ENCODE results near the gene ABCB7. TPM values are rescaled to one million over a fixed set of nuclear protein-coding genes. Genes with fewer than 3 reads are reported as not detected.
"Not testable (repeated sequence)": the region's sequence is repeated elsewhere in the genome, so short reads cannot be mapped to it uniquely, and the experiment has no call there.

Gene ABCB7
- total RNA-seq, 1 experiment from 2014 or later: 19.1 TPM

DNA sequence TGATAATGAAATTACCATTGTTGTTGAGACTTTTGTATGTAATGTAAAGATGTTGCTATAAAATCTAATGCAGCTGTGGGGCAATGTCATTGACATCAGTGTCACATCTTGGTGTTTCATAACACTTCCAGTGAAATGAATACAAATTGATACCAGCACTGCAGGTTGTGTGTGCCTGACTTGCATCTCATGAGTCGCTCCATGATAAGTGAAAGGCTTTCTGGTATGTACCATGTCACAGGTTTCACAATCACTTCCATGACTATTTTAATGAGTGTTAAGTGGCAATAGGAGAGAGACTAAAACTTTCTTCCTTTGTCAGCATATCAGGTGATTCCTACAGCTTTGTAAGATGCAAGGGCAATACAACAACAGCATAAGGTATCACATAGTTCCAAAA is 94.4 kb downstream of the ABCB7 start:
- no peaks in the 10 kb centered on the region for H3K9me3 Mint-ChIP-seq (ENCODE audit: low read depth, unreplicated experiment)
- CTCF ChIA-PET: no interaction called here
- no peaks in the 10 kb centered on the region for H3K4me1 Mint-ChIP-seq (ENCODE audit: low read depth, unreplicated experiment)

DNA sequence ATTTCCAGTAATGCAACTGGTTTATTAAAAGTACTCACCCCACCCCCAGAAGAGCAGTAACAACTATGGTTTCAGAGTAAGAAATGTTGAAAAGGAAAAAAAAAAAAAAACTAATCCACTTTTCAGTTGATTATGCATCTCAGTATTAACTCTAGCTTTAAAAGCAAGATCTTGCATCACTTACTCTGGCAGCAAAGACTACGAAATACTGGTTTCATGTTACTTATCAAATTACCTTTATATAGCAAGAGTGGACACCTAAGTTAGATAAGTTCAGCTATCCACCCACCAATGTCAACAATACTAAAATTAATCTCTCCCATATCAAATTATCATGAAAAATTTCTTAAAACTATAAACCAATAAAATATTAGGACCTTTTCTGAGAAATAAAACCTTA is 105.0 kb downstream of the ABCB7 start:
- TF ChIP-seq, protein P1, sequence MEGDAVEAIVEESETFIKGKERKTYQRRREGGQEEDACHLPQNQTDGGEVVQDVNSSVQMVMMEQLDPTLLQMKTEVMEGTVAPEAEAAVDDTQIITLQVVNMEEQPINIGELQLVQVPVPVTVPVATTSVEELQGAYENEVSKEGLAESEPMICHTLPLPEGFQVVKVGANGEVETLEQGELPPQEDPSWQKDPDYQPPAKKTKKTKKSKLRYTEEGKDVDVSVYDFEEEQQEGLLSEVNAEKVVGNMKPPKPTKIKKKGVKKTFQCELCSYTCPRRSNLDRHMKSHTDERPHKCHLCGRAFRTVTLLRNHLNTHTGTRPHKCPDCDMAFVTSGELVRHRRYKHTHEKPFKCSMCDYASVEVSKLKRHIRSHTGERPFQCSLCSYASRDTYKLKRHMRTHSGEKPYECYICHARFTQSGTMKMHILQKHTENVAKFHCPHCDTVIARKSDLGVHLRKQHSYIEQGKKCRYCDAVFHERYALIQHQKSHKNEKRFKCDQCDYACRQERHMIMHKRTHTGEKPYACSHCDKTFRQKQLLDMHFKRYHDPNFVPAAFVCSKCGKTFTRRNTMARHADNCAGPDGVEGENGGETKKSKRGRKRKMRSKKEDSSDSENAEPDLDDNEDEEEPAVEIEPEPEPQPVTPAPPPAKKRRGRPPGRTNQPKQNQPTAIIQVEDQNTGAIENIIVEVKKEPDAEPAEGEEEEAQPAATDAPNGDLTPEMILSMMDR (IDR thresholded peaks at IDR 0.05; ENCODE audit: unreplicated experiment): no peak
- DNase-seq: no peak
- Mint-ChIP-seq H3K4me1 (ENCODE audit: low read depth, unreplicated experiment) (no peaks in the 10 kb centered on the region), H3K27ac (ENCODE audit: unreplicated experiment) (no peak overlapping the region), H3K4me3 (ENCODE audit: low read depth, unreplicated experiment) (no peak overlapping the region), H3K27me3 (ENCODE audit: unreplicated experiment) (no peaks in the 10 kb centered on the region), H3K9me3 (ENCODE audit: low read depth, unreplicated experiment) (peaks cover 3% of the 10 kb centered on the region), H3K36me3 (ENCODE audit: insufficient read depth, unreplicated experiment) (no peaks in the 10 kb centered on the region)
- intact Hi-C loops (cut with micrococcal nuclease; ENCODE audit: unreplicated experiment): no loop called here
- no TSS peak for BruUV-seq (replicated peaks)
- CTCF ChIA-PET: no interaction called here

More for the DNA sequence above, 94.4 kb downstream of the ABCB7 start:
- no TSS peak for BruUV-seq (replicated peaks)
- TF ChIP-seq, protein P1 (IDR thresholded peaks at IDR 0.05; ENCODE audit: unreplicated experiment): no peak
- Mint-ChIP-seq H3K36me3 (ENCODE audit: insufficient read depth, unreplicated experiment) (no peaks in the 10 kb centered on the region), H3K27me3 (ENCODE audit: unreplicated experiment) (no peaks in the 10 kb centered on the region), H3K27ac (ENCODE audit: unreplicated experiment) (no peak overlapping the region), H3K4me3 (ENCODE audit: low read depth, unreplicated experiment) (no peak overlapping the region)
- DNase-seq: no peak
- intact Hi-C loops (cut with micrococcal nuclease; ENCODE audit: unreplicated experiment): no loop called here

DNA sequence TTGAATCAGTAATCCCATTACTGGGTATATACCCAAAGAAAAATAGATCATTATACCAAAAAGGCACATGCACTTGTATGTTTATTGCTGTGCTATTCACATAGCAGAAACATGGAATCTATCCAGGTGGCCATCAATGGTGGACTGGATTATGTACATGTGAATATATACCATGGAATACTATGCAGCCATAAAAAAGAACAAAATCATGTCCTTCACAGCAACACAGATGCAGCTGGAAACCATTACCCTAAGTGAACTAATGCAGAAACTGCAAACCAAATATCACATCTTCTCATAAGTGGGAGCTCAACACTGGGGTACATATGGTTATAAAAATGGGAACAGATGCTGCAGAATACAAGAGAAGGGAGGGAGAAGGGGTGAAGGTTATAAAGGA is 110.7 kb downstream of the ABCB7 start:
- TF ChIP-seq, protein P1 (IDR thresholded peaks at IDR 0.05; ENCODE audit: unreplicated experiment): no peak
- CTCF ChIA-PET: no interaction called here
- DNase-seq: no peak
- Mint-ChIP-seq H3K9me3 (ENCODE audit: low read depth, unreplicated experiment) (peaks cover 6% of the 10 kb centered on the region), H3K27me3 (ENCODE audit: unreplicated experiment) (no peaks in the 10 kb centered on the region), H3K4me1 (ENCODE audit: low read depth, unreplicated experiment) (no peaks in the 10 kb centered on the region), H3K27ac (ENCODE audit: unreplicated experiment) (no peak overlapping the region), H3K36me3 (ENCODE audit: insufficient read depth, unreplicated experiment) (no peaks in the 10 kb centered on the region), H3K4me3 (ENCODE audit: low read depth, unreplicated experiment) (no peak overlapping the region)
- no TSS peak for BruUV-seq (replicated peaks)
- intact Hi-C loops (cut with micrococcal nuclease; ENCODE audit: unreplicated experiment): no loop called here

DNA sequence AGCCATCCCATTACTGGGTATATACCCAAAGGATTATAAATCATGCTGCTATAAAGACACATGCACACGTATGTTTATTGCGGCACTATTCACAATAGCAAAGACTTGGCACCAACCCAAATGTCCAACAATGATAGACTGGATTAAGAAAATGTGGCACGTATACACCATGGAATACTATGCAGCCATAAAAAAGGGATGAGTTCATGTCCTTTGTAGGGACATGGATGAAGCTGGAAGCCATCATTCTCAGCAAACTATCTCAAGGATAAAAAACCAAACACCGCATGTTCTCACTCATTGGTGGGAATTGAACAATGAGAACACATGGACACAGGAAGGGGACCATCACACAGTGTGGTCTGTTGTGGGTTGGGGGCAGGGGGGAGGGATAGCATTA is 111.9 kb downstream of the ABCB7 start:
- CTCF ChIA-PET; H3K27me3 Mint-ChIP-seq (ENCODE audit: unreplicated experiment); BruUV-seq (replicated peaks); DNase-seq; H3K4me1 Mint-ChIP-seq (ENCODE audit: low read depth, unreplicated experiment); intact Hi-C loops (cut with micrococcal nuclease; ENCODE audit: unreplicated experiment); H3K36me3 Mint-ChIP-seq (ENCODE audit: insufficient read depth, unreplicated experiment); H3K9me3 Mint-ChIP-seq (ENCODE audit: low read depth, unreplicated experiment); H3K4me3 Mint-ChIP-seq (ENCODE audit: low read depth, unreplicated experiment); H3K27ac Mint-ChIP-seq (ENCODE audit: unreplicated experiment): not testable (repeated sequence)

DNA sequence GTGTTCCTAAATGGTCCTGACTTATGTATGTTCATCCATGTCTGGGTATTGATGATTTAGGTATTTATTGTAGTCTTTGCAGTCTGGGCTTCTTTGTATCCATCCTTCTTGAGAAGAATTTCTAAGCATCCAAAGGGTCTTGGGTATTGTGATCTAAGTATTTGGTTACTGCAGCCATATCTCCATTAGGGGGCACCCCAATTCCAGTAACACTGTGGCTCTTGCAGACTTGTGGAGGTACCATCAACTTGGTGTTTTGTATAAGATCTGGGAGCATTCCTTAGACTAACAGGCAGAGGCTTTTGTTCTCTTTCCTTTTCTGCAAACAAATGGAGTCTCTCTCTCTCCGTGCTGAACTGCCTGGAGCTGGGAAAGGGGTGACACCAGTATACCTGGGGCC is 117.2 kb downstream of the ABCB7 start:
- Mint-ChIP-seq H3K9me3 (ENCODE audit: low read depth, unreplicated experiment) (peaks cover 28% of the 10 kb centered on the region), H3K27ac (ENCODE audit: unreplicated experiment) (no peak overlapping the region), H3K4me1 (ENCODE audit: low read depth, unreplicated experiment) (no peaks in the 10 kb centered on the region), H3K36me3 (ENCODE audit: insufficient read depth, unreplicated experiment) (no peaks in the 10 kb centered on the region), H3K27me3 (ENCODE audit: unreplicated experiment) (no peaks in the 10 kb centered on the region), H3K4me3 (ENCODE audit: low read depth, unreplicated experiment) (no peak overlapping the region)
- CTCF ChIA-PET: no interaction called here
- no TSS peak for BruUV-seq (replicated peaks)
- TF ChIP-seq, protein P1 (IDR thresholded peaks at IDR 0.05; ENCODE audit: unreplicated experiment): no peak
- DNase-seq: no peak
- intact Hi-C loops (cut with micrococcal nuclease; ENCODE audit: unreplicated experiment): no loop called here

Other genes starting within 250 kb of the ABCB7 start
- not detected in 2 replicates for gene NEXMIF, start 230.8 kb downstream of the ABCB7 start, total RNA-seq (2022)
- gene UPRT, start 117.8 kb upstream of the ABCB7 start, total RNA-seq (2022): 7.5 and 11.5 TPM in 2 replicates